VCaP (cell line): ENCODE results near the gene FIP1L1.
A peak's percentile ranks its signal among the peaks of the same experiment; 100 is the strongest.

ENCODE experiments used
- H3K27ac ChIP-seq: fragments of 450-650 bp; 2 replicates; pipeline ENCODE4 v1.5.1; 2017
- CTCF ChIP-seq: fragments of 450-650 bp; conservative IDR thresholded peaks from 2 replicates; pipeline ENCODE4 v1.5.1; 2017; ENCODE audit warnings: mild to moderate bottlenecking, moderate library complexity

FIP1L1 gene

GRCh38 chr4:53487766-53488165, 110.3 kb downstream of the FIP1L1 start:
- no peak for TF ChIP-seq CTCF
- H3K27ac ChIP-seq: no peak overlapping the region

- TF ChIP-seq CTCF: no peak
- H3K27ac ChIP-seq: no peak overlapping the region
These were observed 111.9 kb downstream of the FIP1L1 start for GRCh38 chr4:53489279-53489889.

- no peak for TF ChIP-seq CTCF
These were observed 112.9 kb downstream of the FIP1L1 start for GRCh38 chr4:53490161-53490956.

GRCh38 chr4:53490965-53491622, 113.7 kb downstream of the FIP1L1 start:
- H3K27ac ChIP-seq: no peak overlapping the region; the same call in 1 of the 2 replicates
- peak; percentile 88 for TF ChIP-seq CTCF

More at GRCh38 chr4:53490161-53490956, 112.9 kb downstream of the FIP1L1 start:
- no peak overlapping the region for H3K27ac ChIP-seq

GRCh38 chr4:53494851-53495250, 117.4 kb downstream of the FIP1L1 start:
- no peak overlapping the region for H3K27ac ChIP-seq

GRCh38 chr4:53497487-53498244, 120.2 kb downstream of the FIP1L1 start:
- no peak overlapping the region for H3K27ac ChIP-seq
- TF ChIP-seq CTCF: no peak

More at GRCh38 chr4:53494851-53495250, 117.4 kb downstream of the FIP1L1 start:
- no peak for TF ChIP-seq CTCF
